OCI-LY7 (cell line): ENCODE data around the gene FOS. TPM values are rescaled to one million over a fixed set of nuclear protein-coding genes. Genes with fewer than 3 reads are reported as not detected.

Experiments
- BruUV-seq: library from RNA; stranded (reverse); fragments of 400-500 nt; replicated peaks from 2 replicates; lab custom pipeline; 2021; lab: Mats Ljungman, UMichigan
- CTCF ChIA-PET: fragments of 300-600 bp; sonication (Branson Sonifier 250); formaldehyde crosslinking; loops from one replicate; lab custom pipeline; 2022; ENCODE audit warnings: antibody characterized with exemption; ENCODE audit not compliant: unreplicated experiment; lab: Charles Lee
- POLR2A ChIA-PET: fragments of 300-600 bp; sonication (Branson Sonifier 250); formaldehyde crosslinking; loops from one replicate; lab custom pipeline; 2022; ENCODE audit warnings: antibody characterized with exemption; lab: Charles Lee
- DNase-seq: peaks from one replicate; pipeline ENCODE4 v3.0.0-alpha.2; 2015; ENCODE audit warnings: low spot score
- H2AFZ ChIP-seq: fragments of 200-600 bp; sonication (generic), shearing (Covaris generic); 2 replicates; pipeline ENCODE4 v1.6.1; 2014; ENCODE audit warnings: mild to moderate bottlenecking, antibody characterized with exemption, low read length, moderate library complexity
- H3K27ac ChIP-seq: fragments of 200-600 bp; sonication (generic); 2 replicates; pipeline ENCODE4 v1.5.1; 2014; ENCODE audit warnings: mixed run types, low read depth, mild to moderate bottlenecking, moderate library complexity, low read length, inconsistent platforms; ENCODE audit not compliant: poor library complexity, severe bottlenecking
- H3K36me3 ChIP-seq: fragments of 200-600 bp; sonication (generic); 2 replicates; pipeline ENCODE4 v1.6.1; 2014; ENCODE audit warnings: mild to moderate bottlenecking, antibody characterized with exemption, low read length, moderate library complexity, mixed read lengths; ENCODE audit not compliant: insufficient read depth
- H3K4me1 ChIP-seq: fragments of 200-600 bp; sonication (generic); 2 replicates; pipeline ENCODE4 v1.5.1; 2014; ENCODE audit warnings: mild to moderate bottlenecking, low read length; ENCODE audit not compliant: insufficient read depth, poor library complexity, severe bottlenecking
- H3K4me2 ChIP-seq: fragments of 200-600 bp; sonication (generic); 2 replicates; pipeline ENCODE4 v1.6.1; 2014; ENCODE audit warnings: mild to moderate bottlenecking, low read length
- H3K4me3 ChIP-seq: fragments of 200-600 bp; sonication (generic); 2 replicates; pipeline ENCODE4 v1.5.1; 2014; ENCODE audit warnings: mild to moderate bottlenecking, low read depth, low read length; ENCODE audit not compliant: poor library complexity, severe bottlenecking
- H3K79me2 ChIP-seq: fragments of 200-600 bp; sonication (generic); 2 replicates; pipeline ENCODE4 v1.6.1; 2016; ENCODE audit warnings: low read depth, mild to moderate bottlenecking, low read length, moderate library complexity, mixed read lengths; ENCODE audit not compliant: insufficient read depth
- H3K9me2 ChIP-seq: fragments of 200-600 bp; sonication (generic); 2 replicates; pipeline ENCODE4 v1.6.1; 2016; ENCODE audit warnings: mild to moderate bottlenecking, low read length, mixed read lengths; ENCODE audit not compliant: insufficient read depth
- H3K9me3 ChIP-seq: fragments of 200-600 bp; sonication (generic); 2 replicates; pipeline ENCODE4 v1.6.1; 2014; ENCODE audit warnings: mild to moderate bottlenecking, mixed run types, low read length, mixed read lengths
- H4K20me1 ChIP-seq: fragments of 200-600 bp; sonication (generic); 2 replicates; pipeline ENCODE4 v1.6.1; 2014; ENCODE audit warnings: mild to moderate bottlenecking, antibody characterized with exemption, low read length, moderate library complexity, mixed read lengths; ENCODE audit not compliant: insufficient read depth
- EZH2phosphoT487 ChIP-seq: fragments of 200-600 bp; sonication (generic); IDR thresholded peaks from 2 replicates; pipeline ENCODE4 v1.6.1; 2018; ENCODE audit warnings: low read depth, borderline replicate concordance, mild to moderate bottlenecking, mixed run types, antibody characterized with exemption, low read length, moderate library complexity, mixed read lengths
- intact Hi-C: fragments of 100-400 bp; cut with micrococcal nuclease; formaldehyde crosslinking; loops from one replicate; pipeline ENCODE4 v1.10.0; 2022; ENCODE audit not compliant: unreplicated experiment
- total RNA-seq, 2 experiments: library from RNA; depleted of rRNA in 1 of 2; stranded (reverse); fragments of >200 nt in 1 of 2; shearing (Covaris generic) in 1 of 2; gene quantifications; 2 replicates each; pipeline ENCODE4 v1.2.3, GENCODE V29; 2014 to 2022
- TF ChIP-seq, protein P1 (sequence below): fragments of 200-600 bp; sonication (generic); conservative IDR thresholded peaks from 2 replicates; pipeline ENCODE4 v1.5.1; 2014; ENCODE audit warnings: mild to moderate bottlenecking, antibody characterized with exemption, low read length, moderate library complexity, mixed read lengths

FOS gene
- total RNA-seq, 2 experiments from 2014 or later, result 3.3 to 16.9 TPM

GRCh38 chr14:75279153-75279762 lies 630 bp downstream of the FOS start:
- Histone ChIP-seq H3K27ac (no peak overlapping the region), H3K79me2 (no peaks in the 10 kb centered on the region), H3K9me3 (no peaks in the 10 kb centered on the region), H3K4me3 (peak overlapping the region; percentile 68), H4K20me1 (no peaks in the 10 kb centered on the region), H2AFZ (peak overlapping the region; percentile 36; the same call in 1 of the 2 replicates), H3K4me1 (peaks cover 32% of the 10 kb centered on the region), H3K36me3 (no peaks in the 10 kb centered on the region), H3K4me2 (peak overlapping the region; percentile 94), H3K9me2 (no peaks in the 10 kb centered on the region)
- ChIA-PET CTCF (no interaction called here), POLR2A (no interaction called here)
- BruUV-seq, result TSS peak; percentile 55
- no peak for TF ChIP-seq EZH2phosphoT487
- TF ChIP-seq, protein P1, sequence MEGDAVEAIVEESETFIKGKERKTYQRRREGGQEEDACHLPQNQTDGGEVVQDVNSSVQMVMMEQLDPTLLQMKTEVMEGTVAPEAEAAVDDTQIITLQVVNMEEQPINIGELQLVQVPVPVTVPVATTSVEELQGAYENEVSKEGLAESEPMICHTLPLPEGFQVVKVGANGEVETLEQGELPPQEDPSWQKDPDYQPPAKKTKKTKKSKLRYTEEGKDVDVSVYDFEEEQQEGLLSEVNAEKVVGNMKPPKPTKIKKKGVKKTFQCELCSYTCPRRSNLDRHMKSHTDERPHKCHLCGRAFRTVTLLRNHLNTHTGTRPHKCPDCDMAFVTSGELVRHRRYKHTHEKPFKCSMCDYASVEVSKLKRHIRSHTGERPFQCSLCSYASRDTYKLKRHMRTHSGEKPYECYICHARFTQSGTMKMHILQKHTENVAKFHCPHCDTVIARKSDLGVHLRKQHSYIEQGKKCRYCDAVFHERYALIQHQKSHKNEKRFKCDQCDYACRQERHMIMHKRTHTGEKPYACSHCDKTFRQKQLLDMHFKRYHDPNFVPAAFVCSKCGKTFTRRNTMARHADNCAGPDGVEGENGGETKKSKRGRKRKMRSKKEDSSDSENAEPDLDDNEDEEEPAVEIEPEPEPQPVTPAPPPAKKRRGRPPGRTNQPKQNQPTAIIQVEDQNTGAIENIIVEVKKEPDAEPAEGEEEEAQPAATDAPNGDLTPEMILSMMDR, result no peak
- intact Hi-C loops, result loop anchor here (5.0 kb wide), 1 partner anchor 102 kb away; the partner anchor contains the start of gene TMED10
- no peak for DNase-seq

GRCh38 chr14:75279763-75280290 lies 1.2 kb downstream of the FOS start:
- POLR2A ChIA-PET, result no interaction called here
- DNase-seq, result no peak
- intact Hi-C loops, result loop anchor here (5.0 kb wide), 1 partner anchor 103 kb away; the partner anchor contains the start of gene TMED10
- Histone ChIP-seq H3K4me2 (peak overlapping the region; percentile 94), H3K4me3 (peak overlapping the region; percentile 68), H3K36me3 (no peaks in the 10 kb centered on the region), H3K9me3 (no peaks in the 10 kb centered on the region), H3K27ac (no peak overlapping the region), H4K20me1 (no peaks in the 10 kb centered on the region), H3K9me2 (no peaks in the 10 kb centered on the region), H3K79me2 (no peaks in the 10 kb centered on the region), H2AFZ (no peak overlapping the region), H3K4me1 (peaks cover 29% of the 10 kb centered on the region)
- BruUV-seq, result no TSS peak
- TF ChIP-seq EZH2phosphoT487, result no peak
- TF ChIP-seq, protein P1, result no peak
- CTCF ChIA-PET, result no interaction called here

- ChIA-PET POLR2A (no interaction called here), CTCF (no interaction called here)
- H3K9me3 ChIP-seq, result no peaks in the 10 kb centered on the region
- no peak overlapping the region for H2AFZ ChIP-seq
- DNase-seq, result no peak
- no peaks in the 10 kb centered on the region for H3K79me2 ChIP-seq
- TF ChIP-seq, protein P1, result no peak
- no peak for TF ChIP-seq EZH2phosphoT487
- no peaks in the 10 kb centered on the region for H3K9me2 ChIP-seq
- H3K4me2 ChIP-seq, result no peak overlapping the region
- no peaks in the 10 kb centered on the region for H3K36me3 ChIP-seq
- H4K20me1 ChIP-seq, result no peaks in the 10 kb centered on the region
- H3K4me1 ChIP-seq, result peaks cover 24% of the 10 kb centered on the region
- no peak overlapping the region for H3K4me3 ChIP-seq
- H3K27ac ChIP-seq, result no peak overlapping the region
- intact Hi-C loops, result no loop called here
- BruUV-seq, result no TSS peak
Measured at GRCh38 chr14:75280291-75280830, 1.7 kb downstream of the FOS start.
